Mucosa of descending colon (tissue), 3 donors: ENCODE measurements around the gene ACSL3. TPM values are rescaled to one million over a fixed set of nuclear protein-coding genes. Genes with fewer than 3 reads are reported as not detected.

Source experiments
- ATAC-seq: fragments of 200-7000 bp; cut with Tn5 transposase; one replicate; pipeline ENCODE4 v1.9.1; 2020; ENCODE audit warnings: mild to moderate bottlenecking, moderate library complexity
- DNase-seq, 3 donors: peaks; one replicate each; pipeline ENCODE4 v3.0.0-alpha.2; 2020
- H3K36me3 ChIP-seq: fragments of 200-600 bp; one replicate; pipeline ENCODE4 v1.8.0; 2021; ENCODE audit warnings: low read depth, mild to moderate bottlenecking
- H3K4me1 ChIP-seq: fragments of 200-600 bp; one replicate; pipeline ENCODE4 v1.8.0; 2021; ENCODE audit warnings: low read depth, mild to moderate bottlenecking
- H3K4me3 ChIP-seq: fragments of 200-600 bp; one replicate; pipeline ENCODE4 v1.8.0; 2021; ENCODE audit warnings: mild to moderate bottlenecking
- H3K9me3 ChIP-seq: fragments of 200-600 bp; one replicate; pipeline ENCODE4 v1.8.0; 2021; ENCODE audit warnings: mild to moderate bottlenecking
- CTCF ChIP-seq: fragments of 200-600 bp; IDR thresholded peaks from one replicate; pipeline ENCODE4 v1.8.0; 2022; ENCODE audit warnings: antibody characterized with exemption, mild to moderate bottlenecking
- intact Hi-C, 2 donors: fragments of 100-400 bp; cut with DNase I in 1 of 2; cut with micrococcal nuclease in 1 of 2; formaldehyde crosslinking; loops; one replicate each; pipeline versions ENCODE4 v1.11.0 to v1.11.1; 2022; cut with DNase I, micrococcal nuclease
- total RNA-seq, 3 donors: library from RNA; stranded (reverse); fragmentation: NEBNext Ultra II Directional in 2 of 3; extraction: Animal tissue kit (Norgen Biotek cat#: 25700) in 2 of 3; gene quantifications; one replicate each; pipeline versions ENCODE4 v1.2.1 to v1.2.4, GENCODE V29; 2021 to 2023
- donor health status: DM: no; HTN: no; CAD: no; lungs with moderate emphysema.
- donor health status: DM: no; HTN: no; CAD: no.
- donor health status: DM: no; HTN: yes; CAD: no.

ACSL3 gene
- total RNA-seq, 3 donors from 2014 or later: 77.2 to 108 (median 93.0) TPM

- intact Hi-C loops: no loop called here
- no peaks in the 10 kb centered on the region for H3K4me1 ChIP-seq
- H3K9me3 ChIP-seq: peaks cover 9% of the 10 kb centered on the region
- TF ChIP-seq CTCF: peak; percentile 42
- no peaks in the 10 kb centered on the region for H3K36me3 ChIP-seq
- DNase-seq (peak in 2 of 3 donors; percentile 32 to 84), ATAC-seq (peak; percentile 93)
- H3K4me3 ChIP-seq: no peak overlapping the region
Observed at GRCh38 chr2:222939208-222939856, 78.5 kb downstream of the ACSL3 start.

- Histone ChIP-seq H3K4me1 (no peaks in the 10 kb centered on the region), H3K4me3 (no peak overlapping the region), H3K36me3 (no peaks in the 10 kb centered on the region), H3K9me3 (peaks cover 9% of the 10 kb centered on the region)
- DNase-seq: no peak
- no peak for TF ChIP-seq CTCF
- intact Hi-C loops: no loop called here
- ATAC-seq: no peak
Observed at GRCh38 chr2:222939979-222940378, 79.1 kb downstream of the ACSL3 start.

GRCh38 chr2:222941510-222942032 is 80.7 kb downstream of the ACSL3 start:
- TF ChIP-seq CTCF: no peak

GRCh38 chr2:222942561-222942960 is 81.7 kb downstream of the ACSL3 start:
- Histone ChIP-seq H3K4me1 (no peaks in the 10 kb centered on the region), H3K4me3 (no peak overlapping the region), H3K36me3 (no peaks in the 10 kb centered on the region), H3K9me3 (peaks cover 9% of the 10 kb centered on the region)
- DNase-seq (no peak), ATAC-seq (no peak)
- TF ChIP-seq CTCF: no peak
- intact Hi-C loops: no loop called here

More at GRCh38 chr2:222941510-222942032, 80.7 kb downstream of the ACSL3 start:
- intact Hi-C loops: no loop called here
- DNase-seq: no peak
- Histone ChIP-seq H3K9me3 (peaks cover 9% of the 10 kb centered on the region), H3K4me1 (no peaks in the 10 kb centered on the region), H3K4me3 (no peak overlapping the region), H3K36me3 (no peaks in the 10 kb centered on the region)
- ATAC-seq: no peak

GRCh38 chr2:222942977-222943376 is 82.1 kb downstream of the ACSL3 start:
- no peaks in the 10 kb centered on the region for H3K36me3 ChIP-seq
- H3K9me3 ChIP-seq: peaks cover 6% of the 10 kb centered on the region
- no peaks in the 10 kb centered on the region for H3K4me1 ChIP-seq
- intact Hi-C loops: no loop called here
- no peak for DNase-seq
- ATAC-seq: no peak
- no peak overlapping the region for H3K4me3 ChIP-seq
- no peak for TF ChIP-seq CTCF
